OCI-LY1 (cell line): Measurements from ENCODE around the gene CPSF4.
"Not testable (repeated sequence)": the region's sequence is repeated elsewhere in the genome, so short reads cannot be mapped to it uniquely, and the experiment has no call there.

Experiments used
- H2AFZ ChIP-seq: fragments of 200-600 bp; sonication (generic), shearing (Covaris generic); 2 replicates; pipeline ENCODE4 v1.6.0; 2014; ENCODE audit warnings: antibody characterized with exemption, mild to moderate bottlenecking, low read length
- H3F3A ChIP-seq: fragments of 200-600 bp; sonication (generic), shearing (Covaris generic); 2 replicates; pipeline ENCODE4 v1.6.0; 2014; ENCODE audit warnings: mild to moderate bottlenecking, antibody characterized with exemption, low read length, moderate library complexity; ENCODE audit not compliant: insufficient read depth
- H3K27ac ChIP-seq: fragments of 200-600 bp; sonication (generic); 2 replicates; pipeline ENCODE4 v1.5.1; 2014; ENCODE audit warnings: low read length, mixed run types, mild to moderate bottlenecking, low read depth; ENCODE audit not compliant: poor library complexity, severe bottlenecking
- H3K27me3 ChIP-seq: fragments of 200-600 bp; sonication (generic); 2 replicates; pipeline ENCODE4 v1.6.0; 2014; ENCODE audit warnings: antibody characterized with exemption, mild to moderate bottlenecking, low read length, moderate library complexity; ENCODE audit not compliant: insufficient read depth
- H3K36me3 ChIP-seq: fragments of 200-600 bp; sonication (generic); 2 replicates; pipeline ENCODE4 v1.6.1; 2014; ENCODE audit warnings: mild to moderate bottlenecking, antibody characterized with exemption, low read length, moderate library complexity, mixed read lengths; ENCODE audit not compliant: insufficient read depth
- H3K4me1 ChIP-seq: fragments of 200-600 bp; sonication (generic); 2 replicates; pipeline ENCODE4 v1.5.1; 2014; ENCODE audit warnings: mild to moderate bottlenecking, low read length, moderate library complexity; ENCODE audit not compliant: insufficient read depth, severe bottlenecking
- H3K4me2 ChIP-seq: fragments of 200-600 bp; sonication (generic), shearing (Covaris generic); 2 replicates; pipeline ENCODE4 v1.6.1; 2014; ENCODE audit warnings: low read length
- H3K4me3 ChIP-seq: fragments of 200-600 bp; sonication (generic); 2 replicates; pipeline ENCODE4 v1.5.1; 2014; ENCODE audit warnings: low read length, low read depth, mild to moderate bottlenecking, mixed read lengths; ENCODE audit not compliant: poor library complexity, severe bottlenecking
- H3K79me2 ChIP-seq: fragments of 200-600 bp; shearing (Covaris generic); 2 replicates; pipeline ENCODE4 v1.6.1; 2016; ENCODE audit warnings: mixed run types, low read length, mixed read lengths; ENCODE audit not compliant: insufficient read depth
- H3K9ac ChIP-seq: fragments of 200-600 bp; sonication (generic), shearing (Covaris generic); 2 replicates; pipeline ENCODE4 v1.6.1; 2014; ENCODE audit warnings: mild to moderate bottlenecking, low read length, mixed read lengths
- H3K9me2 ChIP-seq: fragments of 200-600 bp; sonication (generic), shearing (Covaris generic); 2 replicates; pipeline ENCODE4 v1.6.1; 2014; ENCODE audit warnings: low read depth, mild to moderate bottlenecking, low read length, mixed read lengths
- H3K9me3 ChIP-seq: fragments of 200-600 bp; shearing (Covaris generic); 2 replicates; pipeline ENCODE4 v1.6.1; 2014; ENCODE audit warnings: low read length, mixed read lengths
- H4K20me1 ChIP-seq: fragments of 200-600 bp; sonication (generic), shearing (Covaris generic); 2 replicates; pipeline ENCODE4 v1.6.0; 2016; ENCODE audit warnings: mild to moderate bottlenecking, low read length; ENCODE audit not compliant: insufficient read depth
- EZH2 ChIP-seq: fragments of 200-600 bp; sonication (generic), shearing (Covaris generic); IDR thresholded peaks from 2 replicates; pipeline ENCODE4 v1.8.0; 2017; ENCODE audit warnings: borderline replicate concordance, mixed run types, mild to moderate bottlenecking, antibody characterized with exemption, low read length, moderate library complexity, mixed read lengths
- TF ChIP-seq, protein P1 (sequence below): fragments of 200-600 bp; sonication (generic), shearing (Covaris generic); IDR thresholded peaks from 2 replicates; pipeline ENCODE4 v1.5.1; 2017; ENCODE audit warnings: mild to moderate bottlenecking, antibody characterized with exemption, low read length, moderate library complexity, mixed read lengths

Gene CPSF4

DNA sequence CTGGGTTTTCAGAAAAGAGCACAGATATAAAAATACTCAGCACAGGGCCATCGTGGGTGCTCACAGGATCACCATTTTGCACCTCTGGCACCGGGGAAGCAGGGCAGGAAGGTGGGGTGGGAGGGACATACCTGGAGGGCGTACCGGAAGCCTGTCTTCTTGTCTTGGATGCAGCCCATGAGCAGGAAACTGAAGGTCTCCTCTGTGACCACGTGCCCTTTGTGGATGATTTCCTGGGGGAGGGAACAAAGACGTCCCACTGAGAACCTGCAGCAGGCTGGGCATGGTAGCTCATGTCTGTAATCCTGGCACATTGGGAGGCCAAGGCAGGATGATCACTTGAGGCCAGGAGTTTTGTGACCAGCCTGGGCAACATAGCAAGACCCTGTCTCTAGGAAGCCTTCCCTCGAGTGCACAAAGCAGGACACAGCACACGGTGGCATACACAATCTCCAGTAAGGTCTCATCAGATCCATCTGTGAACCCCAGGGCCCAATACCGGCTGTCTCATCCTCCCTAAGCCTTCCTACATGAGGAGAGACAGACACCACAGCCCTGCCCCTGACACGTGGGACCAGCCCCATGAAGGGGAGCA is 9.7 kb upstream of the CPSF4 start:
- Histone ChIP-seq H3K9me2 (no peaks in the 10 kb centered on the region), H3K27me3 (no peaks in the 10 kb centered on the region), H3K27ac (no peak overlapping the region), H3K9ac (no peak overlapping the region), H3K36me3 (peaks cover 71% of the 10 kb centered on the region), H4K20me1 (no peaks in the 10 kb centered on the region), H3K4me1 (no peaks in the 10 kb centered on the region), H3K9me3 (no peaks in the 10 kb centered on the region), H2AFZ (no peak overlapping the region), H3K4me3 (no peak overlapping the region), H3K79me2 (no peaks in the 10 kb centered on the region), H3F3A (no peaks in the 10 kb centered on the region), H3K4me2 (no peak overlapping the region)
- TF ChIP-seq, protein P1, sequence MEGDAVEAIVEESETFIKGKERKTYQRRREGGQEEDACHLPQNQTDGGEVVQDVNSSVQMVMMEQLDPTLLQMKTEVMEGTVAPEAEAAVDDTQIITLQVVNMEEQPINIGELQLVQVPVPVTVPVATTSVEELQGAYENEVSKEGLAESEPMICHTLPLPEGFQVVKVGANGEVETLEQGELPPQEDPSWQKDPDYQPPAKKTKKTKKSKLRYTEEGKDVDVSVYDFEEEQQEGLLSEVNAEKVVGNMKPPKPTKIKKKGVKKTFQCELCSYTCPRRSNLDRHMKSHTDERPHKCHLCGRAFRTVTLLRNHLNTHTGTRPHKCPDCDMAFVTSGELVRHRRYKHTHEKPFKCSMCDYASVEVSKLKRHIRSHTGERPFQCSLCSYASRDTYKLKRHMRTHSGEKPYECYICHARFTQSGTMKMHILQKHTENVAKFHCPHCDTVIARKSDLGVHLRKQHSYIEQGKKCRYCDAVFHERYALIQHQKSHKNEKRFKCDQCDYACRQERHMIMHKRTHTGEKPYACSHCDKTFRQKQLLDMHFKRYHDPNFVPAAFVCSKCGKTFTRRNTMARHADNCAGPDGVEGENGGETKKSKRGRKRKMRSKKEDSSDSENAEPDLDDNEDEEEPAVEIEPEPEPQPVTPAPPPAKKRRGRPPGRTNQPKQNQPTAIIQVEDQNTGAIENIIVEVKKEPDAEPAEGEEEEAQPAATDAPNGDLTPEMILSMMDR = no peak
- no peak for TF ChIP-seq EZH2

GRCh38 chr7:99429756-99430155 is 9.0 kb upstream of the CPSF4 start:
- H3F3A ChIP-seq = no peaks in the 10 kb centered on the region
- H3K36me3 ChIP-seq = peaks cover 71% of the 10 kb centered on the region
- H3K9ac ChIP-seq = no peak overlapping the region
- no peaks in the 10 kb centered on the region for H4K20me1 ChIP-seq
- no peaks in the 10 kb centered on the region for H3K9me2 ChIP-seq
- TF ChIP-seq, protein P1 = no peak
- TF ChIP-seq EZH2 = no peak
- no peak overlapping the region for H3K4me2 ChIP-seq
- H3K27me3 ChIP-seq = no peaks in the 10 kb centered on the region
- no peaks in the 10 kb centered on the region for H3K79me2 ChIP-seq
- no peaks in the 10 kb centered on the region for H3K9me3 ChIP-seq
- H3K27ac ChIP-seq = no peak overlapping the region
- H3K4me3 ChIP-seq = no peak overlapping the region
- H3K4me1 ChIP-seq = no peaks in the 10 kb centered on the region
- H2AFZ ChIP-seq = no peak overlapping the region

DNA sequence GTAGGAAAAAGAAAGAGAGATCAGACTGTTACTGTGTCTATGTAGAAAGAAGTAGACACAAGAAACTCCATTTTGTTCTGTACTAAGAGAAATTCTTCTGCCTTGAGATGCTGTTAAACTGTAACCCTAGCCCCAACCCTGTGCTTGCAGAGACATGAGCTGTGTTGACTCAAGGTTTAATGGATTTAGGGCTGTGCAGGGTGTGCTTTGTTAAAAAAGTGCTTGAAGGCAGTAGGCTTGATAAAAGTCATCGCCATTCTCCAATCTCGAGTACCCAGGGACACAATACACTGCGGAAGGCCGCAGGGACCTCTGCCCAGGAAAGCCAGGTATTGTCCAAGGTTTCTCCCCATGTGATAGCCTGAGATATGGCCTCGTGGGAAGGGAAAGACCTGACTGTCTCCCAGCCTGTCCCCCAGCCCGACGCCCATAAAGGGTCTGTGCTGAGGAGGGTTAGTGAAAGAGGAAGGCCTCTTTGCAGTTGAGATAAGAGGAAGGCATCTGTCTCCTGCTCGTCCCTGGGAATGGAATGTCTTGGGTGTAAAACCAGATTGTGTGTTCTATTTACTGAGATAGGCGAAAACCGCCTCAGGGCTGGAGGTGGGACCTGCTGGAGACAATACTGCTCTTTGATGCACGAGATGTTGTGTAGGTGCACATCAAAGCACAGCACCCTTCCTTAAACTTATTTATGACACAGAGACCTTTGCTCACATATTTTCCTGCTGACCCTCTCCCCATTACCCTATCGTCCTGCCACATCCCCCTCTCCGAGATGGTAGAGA is 6.8 kb upstream of the CPSF4 start:
- H3K79me2 ChIP-seq, H4K20me1 ChIP-seq, H2AFZ ChIP-seq, H3K4me1 ChIP-seq, H3K9me3 ChIP-seq, H3K4me3 ChIP-seq, H3K9me2 ChIP-seq, H3K27me3 ChIP-seq, H3K27ac ChIP-seq, H3F3A ChIP-seq, H3K9ac ChIP-seq, H3K4me2 ChIP-seq: not testable (repeated sequence)
- peaks cover 65% of the 10 kb centered on the region for H3K36me3 ChIP-seq

- TF ChIP-seq EZH2 = no peak
- TF ChIP-seq, protein P1 = no peak
- Histone ChIP-seq H3K4me1 (peaks cover 8% of the 10 kb centered on the region), H3K9ac (no peak overlapping the region), H3K79me2 (peaks cover 8% of the 10 kb centered on the region), H4K20me1 (no peaks in the 10 kb centered on the region), H3K27ac (no peak overlapping the region), H3K9me2 (no peaks in the 10 kb centered on the region), H3K27me3 (no peaks in the 10 kb centered on the region), H2AFZ (no peak overlapping the region), H3F3A (no peaks in the 10 kb centered on the region), H3K4me3 (no peak overlapping the region), H3K9me3 (no peaks in the 10 kb centered on the region), H3K36me3 (peaks cover 65% of the 10 kb centered on the region), H3K4me2 (no peak overlapping the region)
These were observed 5.6 kb upstream of the CPSF4 start for GRCh38 chr7:99433158-99433557.
